Airway epithelial cell (primary cell): ENCODE data around the gene WIPI1. TPM values are rescaled to one million over a fixed set of nuclear protein-coding genes. Genes with fewer than 3 reads are reported as not detected.

Experiments used
- total RNA-seq: library from RNA; depleted of rRNA; stranded (reverse); fragments of >200 nt; gene quantifications from 2 replicates; pipeline ENCODE4 v1.2.3, GENCODE V29; 2015

Gene WIPI1, protein sequence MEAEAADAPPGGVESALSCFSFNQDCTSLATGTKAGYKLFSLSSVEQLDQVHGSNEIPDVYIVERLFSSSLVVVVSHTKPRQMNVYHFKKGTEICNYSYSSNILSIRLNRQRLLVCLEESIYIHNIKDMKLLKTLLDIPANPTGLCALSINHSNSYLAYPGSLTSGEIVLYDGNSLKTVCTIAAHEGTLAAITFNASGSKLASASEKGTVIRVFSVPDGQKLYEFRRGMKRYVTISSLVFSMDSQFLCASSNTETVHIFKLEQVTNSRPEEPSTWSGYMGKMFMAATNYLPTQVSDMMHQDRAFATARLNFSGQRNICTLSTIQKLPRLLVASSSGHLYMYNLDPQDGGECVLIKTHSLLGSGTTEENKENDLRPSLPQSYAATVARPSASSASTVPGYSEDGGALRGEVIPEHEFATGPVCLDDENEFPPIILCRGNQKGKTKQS
- 19.9 and 24.7 TPM in 2 replicates for total RNA-seq

DNA sequence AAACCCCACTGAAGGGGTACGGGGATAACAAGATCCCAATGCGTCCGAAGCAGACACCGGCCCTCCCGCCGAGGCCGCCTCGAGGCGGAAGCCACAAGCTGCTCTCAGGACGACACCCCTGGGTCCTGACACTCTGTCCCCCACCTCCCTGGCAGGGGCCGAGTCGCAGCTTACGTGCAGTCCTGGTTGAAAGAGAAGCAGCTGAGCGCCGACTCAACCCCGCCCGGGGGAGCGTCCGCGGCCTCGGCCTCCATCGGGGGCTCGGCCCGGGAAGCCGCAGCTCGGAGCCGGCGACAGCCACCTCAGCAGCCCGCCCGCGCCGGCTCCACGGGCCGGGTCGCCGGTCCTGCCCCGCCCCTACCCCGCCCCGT, at the start of gene WIPI1:
TSS of gene WIPI1 (minus strand) at position 329 of the 371 bp plus-strand sequence. CDS start at position 254, 75 bp downstream.

Other genes starting within 250 kb of the WIPI1 start
- gene AMZ2, start 209.5 kb downstream of the WIPI1 start, total RNA-seq: 88.6 and 102 TPM in 2 replicates
- 2.5 and 2.6 TPM in 2 replicates for gene SLC16A6, start 166.4 kb downstream of the WIPI1 start, total RNA-seq
- 0.70 and 0.92 TPM in 2 replicates for gene ARSG, start 166.0 kb downstream of the WIPI1 start, total RNA-seq
- 141 and 199 TPM in 2 replicates for gene PRKAR1A, start 54.9 kb upstream of the WIPI1 start, total RNA-seq
- gene FAM20A, start 143.9 kb upstream of the WIPI1 start, total RNA-seq: not detected in 2 replicates